ENCODE results near the gene MED13L. TPM values are rescaled to one million over a fixed set of nuclear protein-coding genes. Genes with fewer than 3 reads are reported as not detected.

Gene MED13L
- total RNA-seq, 3 donors from 2014 or later: 248 to 387 (median 279) TPM

- peaks cover 4 to 5% of the 10 kb centered on the region in 2 donors for H3K9me3 ChIP-seq
- no peak overlapping the region for H3K4me3 ChIP-seq
- no peak for DNase-seq (ENCODE audit: low spot score in 2 of 2)
- intact Hi-C loops (cut with DNase I; ENCODE audit: low total_unique reads): no loop called here
- TF ChIP-seq CTCF (IDR thresholded peaks at IDR 0.05) (no peak), POLR2AphosphoS5 (IDR thresholded peaks at IDR 0.05) (no peak), POLR2A (IDR thresholded peaks at IDR 0.05) (no peak)
- no peak overlapping the region for H3K27ac ChIP-seq
- H3K4me1 ChIP-seq: no peaks in the 10 kb centered on the region
- H3K27me3 ChIP-seq: no peaks in the 10 kb centered on the region
- no peaks in the 10 kb centered on the region for H3K36me3 ChIP-seq
These were observed 250.0 kb downstream of the MED13L start for GRCh38 chr12:116027551-116027821.

- H3K4me3 ChIP-seq: no peak overlapping the region
- no peaks in the 10 kb centered on the region for H3K4me1 ChIP-seq
- TF ChIP-seq CTCF (IDR thresholded peaks at IDR 0.05) (no peak), POLR2A (IDR thresholded peaks at IDR 0.05) (no peak), POLR2AphosphoS5 (IDR thresholded peaks at IDR 0.05) (no peak)
- no peaks in the 10 kb centered on the region for H3K27me3 ChIP-seq
- no peak for DNase-seq (ENCODE audit: low spot score in 2 of 2)
- H3K36me3 ChIP-seq: no peaks in the 10 kb centered on the region
- no peak overlapping the region for H3K27ac ChIP-seq
- intact Hi-C loops (cut with DNase I; ENCODE audit: low total_unique reads): no loop called here
- H3K9me3 ChIP-seq: peaks cover 4 to 5% of the 10 kb centered on the region in 2 donors
These were observed 250.5 kb downstream of the MED13L start for GRCh38 chr12:116026768-116027550.

GRCh38 chr12:116026346-116026745 lies 251.1 kb downstream of the MED13L start:
- DNase-seq (ENCODE audit: low spot score in 2 of 2): no peak
- Histone ChIP-seq H3K36me3 (no peaks in the 10 kb centered on the region), H3K27me3 (no peaks in the 10 kb centered on the region), H3K4me1 (no peaks in the 10 kb centered on the region), H3K9me3 (peaks cover 4 to 5% of the 10 kb centered on the region in 2 donors), H3K4me3 (no peak overlapping the region), H3K27ac (no peak overlapping the region)
- intact Hi-C loops (cut with DNase I; ENCODE audit: low total_unique reads): no loop called here
- TF ChIP-seq CTCF (IDR thresholded peaks at IDR 0.05): no peak
- TF ChIP-seq POLR2A (IDR thresholded peaks at IDR 0.05): no peak
- TF ChIP-seq POLR2AphosphoS5 (IDR thresholded peaks at IDR 0.05): no peak

- intact Hi-C loops (cut with DNase I; ENCODE audit: low total_unique reads): no loop called here
- DNase-seq (ENCODE audit: low spot score in 2 of 2): no peak
- no peaks in the 10 kb centered on the region for H3K4me1 ChIP-seq
- no peaks in the 10 kb centered on the region for H3K9me3 ChIP-seq
- no peak for TF ChIP-seq POLR2AphosphoS5 (IDR thresholded peaks at IDR 0.05)
- TF ChIP-seq CTCF (IDR thresholded peaks at IDR 0.05): no peak
- TF ChIP-seq POLR2A (IDR thresholded peaks at IDR 0.05): no peak
- no peaks in the 10 kb centered on the region for H3K27me3 ChIP-seq
- H3K36me3 ChIP-seq: no peaks in the 10 kb centered on the region
- H3K4me3 ChIP-seq: no peak overlapping the region
- H3K27ac ChIP-seq: no peak overlapping the region
These were observed 252.7 kb downstream of the MED13L start for GRCh38 chr12:116024769-116025168.

- Histone ChIP-seq H3K4me1 (no peaks in the 10 kb centered on the region), H3K9me3 (no peaks in the 10 kb centered on the region), H3K27me3 (no peaks in the 10 kb centered on the region), H3K27ac (no peak overlapping the region), H3K4me3 (no peak overlapping the region), H3K36me3 (no peaks in the 10 kb centered on the region)
- intact Hi-C loops (cut with DNase I; ENCODE audit: low total_unique reads): no loop called here
- no peak for DNase-seq (ENCODE audit: low spot score in 2 of 2)
- TF ChIP-seq POLR2AphosphoS5 (IDR thresholded peaks at IDR 0.05): no peak
- TF ChIP-seq CTCF (IDR thresholded peaks at IDR 0.05): no peak
- TF ChIP-seq POLR2A (IDR thresholded peaks at IDR 0.05): no peak
These were observed 258.1 kb downstream of the MED13L start for GRCh38 chr12:116019415-116019814.

All from breast epithelium (tissue), 4 donors.